ENCODE measurements around the gene SLC6A17.

SLC6A17 gene

GRCh38 chr1:110155878-110156522 is 5.7 kb downstream of the SLC6A17 start:
- H3K27ac ChIP-seq, result no peak overlapping the region
- no peaks in the 10 kb centered on the region for H3K9me3 ChIP-seq (ENCODE audit: control insufficient read depth, low read length)
- H3K4me3 ChIP-seq (ENCODE audit: low read depth, low read length), result no peak overlapping the region
- no peak overlapping the region for H3K9ac ChIP-seq
- H3K79me2 ChIP-seq, result no peaks in the 10 kb centered on the region
- no peaks in the 10 kb centered on the region for H3K27me3 ChIP-seq (ENCODE audit: control insufficient read depth, insufficient read depth, low read length)
- H2AFZ ChIP-seq, result no peak overlapping the region
- H3K36me3 ChIP-seq (ENCODE audit: control insufficient read depth, insufficient read depth, low read length), result no peaks in the 10 kb centered on the region
- H3K4me1 ChIP-seq, result no peaks in the 10 kb centered on the region
- TF ChIP-seq CTCF (IDR thresholded peaks at IDR 0.05), result no peak
- H3K4me2 ChIP-seq (ENCODE audit: low read length), result no peak overlapping the region

- no peaks in the 10 kb centered on the region for H3K79me2 ChIP-seq
- no peak for TF ChIP-seq CTCF (IDR thresholded peaks at IDR 0.05)
- no peaks in the 10 kb centered on the region for H3K9me3 ChIP-seq (ENCODE audit: control insufficient read depth, low read length)
- no peak overlapping the region for H3K4me2 ChIP-seq (ENCODE audit: low read length)
- H3K27me3 ChIP-seq (ENCODE audit: control insufficient read depth, insufficient read depth, low read length), result no peaks in the 10 kb centered on the region
- no peak overlapping the region for H3K4me3 ChIP-seq (ENCODE audit: low read depth, low read length)
- H3K36me3 ChIP-seq (ENCODE audit: control insufficient read depth, insufficient read depth, low read length), result no peaks in the 10 kb centered on the region
- H2AFZ ChIP-seq, result no peak overlapping the region
- no peaks in the 10 kb centered on the region for H3K4me1 ChIP-seq
- no peak overlapping the region for H3K9ac ChIP-seq
- no peak overlapping the region for H3K27ac ChIP-seq
These were observed 8.0 kb downstream of the SLC6A17 start for GRCh38 chr1:110158261-110158660.

- H3K36me3 ChIP-seq (ENCODE audit: control insufficient read depth, insufficient read depth, low read length), result no peaks in the 10 kb centered on the region
- H3K79me2 ChIP-seq, result no peaks in the 10 kb centered on the region
- no peak for TF ChIP-seq CTCF (IDR thresholded peaks at IDR 0.05)
- H3K4me3 ChIP-seq (ENCODE audit: low read depth, low read length), result no peak overlapping the region
- H3K4me2 ChIP-seq (ENCODE audit: low read length), result no peak overlapping the region
- no peak overlapping the region for H2AFZ ChIP-seq
- H3K27ac ChIP-seq, result no peak overlapping the region
- no peaks in the 10 kb centered on the region for H3K27me3 ChIP-seq (ENCODE audit: control insufficient read depth, insufficient read depth, low read length)
- no peak overlapping the region for H3K9ac ChIP-seq
- H3K9me3 ChIP-seq (ENCODE audit: control insufficient read depth, low read length), result no peaks in the 10 kb centered on the region
- H3K4me1 ChIP-seq, result no peaks in the 10 kb centered on the region
These were observed 8.9 kb downstream of the SLC6A17 start for GRCh38 chr1:110159168-110159567.

- Histone ChIP-seq H2AFZ (no peak overlapping the region), H3K27ac (no peak overlapping the region), H3K79me2 (no peaks in the 10 kb centered on the region), H3K9me3 (ENCODE audit: control insufficient read depth, low read length) (no peaks in the 10 kb centered on the region), H3K4me3 (ENCODE audit: low read depth, low read length) (no peak overlapping the region), H3K36me3 (ENCODE audit: control insufficient read depth, insufficient read depth, low read length) (no peaks in the 10 kb centered on the region), H3K4me1 (no peaks in the 10 kb centered on the region), H3K9ac (no peak overlapping the region), H3K4me2 (ENCODE audit: low read length) (no peak overlapping the region), H3K27me3 (ENCODE audit: control insufficient read depth, insufficient read depth, low read length) (no peaks in the 10 kb centered on the region)
- no peak for TF ChIP-seq CTCF (IDR thresholded peaks at IDR 0.05)
These were observed 10.3 kb downstream of the SLC6A17 start for GRCh38 chr1:110160538-110161100.

- Histone ChIP-seq H3K27ac (no peak overlapping the region), H3K4me2 (ENCODE audit: low read length) (no peak overlapping the region), H3K79me2 (no peaks in the 10 kb centered on the region), H3K27me3 (ENCODE audit: control insufficient read depth, insufficient read depth, low read length) (no peaks in the 10 kb centered on the region), H3K4me3 (ENCODE audit: low read depth, low read length) (no peak overlapping the region), H3K4me1 (no peaks in the 10 kb centered on the region), H3K36me3 (ENCODE audit: control insufficient read depth, insufficient read depth, low read length) (no peaks in the 10 kb centered on the region), H3K9me3 (ENCODE audit: control insufficient read depth, low read length) (no peaks in the 10 kb centered on the region), H3K9ac (no peak overlapping the region), H2AFZ (no peak overlapping the region)
- no peak for TF ChIP-seq CTCF (IDR thresholded peaks at IDR 0.05)
These were observed 10.9 kb downstream of the SLC6A17 start for GRCh38 chr1:110161165-110161564.
